Thymus (tissue), 11 donors: ENCODE data around the gene AUP1. TPM values are rescaled to one million over a fixed set of nuclear protein-coding genes. Genes with fewer than 3 reads are reported as not detected.

Source experiments
- DNase-seq, 9 donors: peaks; one replicate each; pipeline ENCODE4 v3.0.0-alpha.2; 2013; ENCODE audit warnings: low spot score in 9 of 9, low read depth in 6 of 9, missing footprints in 1 of 9
- H3K27ac ChIP-seq, 2 donors: one replicate each; pipeline ENCODE4 v1.5.1; 2013; ENCODE audit warnings: control low read depth in 1 of 2, low read depth in 1 of 2, low read length in 1 of 2, mild to moderate bottlenecking in 1 of 2, moderate library complexity in 1 of 2
- H3K27me3 ChIP-seq, 2 donors: one replicate each; pipeline ENCODE4 v1.5.1; 2013; ENCODE audit warnings: low read length in 1 of 2; ENCODE audit not compliant: control insufficient read depth in 2 of 2, insufficient read depth in 1 of 2
- H3K36me3 ChIP-seq, 2 donors: one replicate each; pipeline ENCODE4 v1.5.1; 2013; ENCODE audit warnings: low read length in 1 of 2, mild to moderate bottlenecking in 1 of 2, moderate library complexity in 1 of 2; ENCODE audit not compliant: control insufficient read depth in 2 of 2, insufficient read depth in 2 of 2
- H3K4me1 ChIP-seq, 2 donors: one replicate each; pipeline ENCODE4 v1.5.1; 2013; ENCODE audit warnings: low read length in 2 of 2; ENCODE audit not compliant: control insufficient read depth in 2 of 2, insufficient read depth in 2 of 2
- H3K4me3 ChIP-seq, 2 donors: one replicate each; pipeline ENCODE4 v1.5.1; 2013; ENCODE audit warnings: low read length in 2 of 2, control low read depth in 1 of 2, mild to moderate bottlenecking in 1 of 2
- H3K9me3 ChIP-seq, 2 donors: one replicate each; pipeline ENCODE4 v1.5.1; 2013; ENCODE audit warnings: low read length in 1 of 2, mild to moderate bottlenecking in 1 of 2; ENCODE audit not compliant: control insufficient read depth in 2 of 2, insufficient read depth in 1 of 2
- WGBS: extraction: QIAGEN DNeasy Blood & Tissue Kit; methylation state at CpG from one replicate; pipeline ENCODE4 v1.1.7; 2013; 5-methylcytosine and 5-hydroxymethylcytosine counted together
- polyA plus RNA-seq: library from polyadenylated mRNA; stranded (reverse); fragments of 200-250 nt; gene quantifications from one replicate; pipeline ENCODE4 v1.2.3, GENCODE V29; 2013
- total RNA-seq: library from RNA; stranded (reverse); fragments of 120-200 nt; gene quantifications from one replicate; pipeline ENCODE4 v1.2.4, GENCODE V29; 2013
- donor health status: healthy.

The AUP1 gene
- total and polyA plus RNA-seq, 2 donors: 59.5 to 208 TPM

GRCh38 chr2:74525717-74526648 is 3.5 kb downstream of the AUP1 start, which contains the start of gene DQX1:
Gene DQX1 (minus strand): TSS chr2:74526231. CDS start chr2:74525729, 502 bp downstream.
- H3K27me3 ChIP-seq: peaks cover 0 to 16% of the 10 kb centered on the region in 2 donors
- 91% methylated on average over 11 of the region's 11 CpGs for WGBS
- no peak within 1 kb of the TSS for H3K27ac ChIP-seq
- H3K9me3 ChIP-seq: peaks cover 3 to 7% of the 10 kb centered on the region in 2 donors
- peaks cover 16 to 24% of the 10 kb centered on the region in 2 donors for H3K4me1 ChIP-seq
- H3K36me3 ChIP-seq: peaks cover 22 to 28% of the 10 kb centered on the region in 2 donors
- DNase-seq: peak in 1 of 9 donors; percentile 56
- H3K4me3 ChIP-seq: no peak within 1 kb of the TSS

GRCh38 chr2:74524955-74525716 is 4.4 kb downstream of the AUP1 start:
- Histone ChIP-seq H3K4me1 (peaks cover 11 to 17% of the 10 kb centered on the region in 2 donors), H3K36me3 (peaks cover 20 to 28% of the 10 kb centered on the region in 2 donors), H3K27me3 (peaks cover 0 to 24% of the 10 kb centered on the region in 2 donors), H3K9me3 (peaks cover 3 to 7% of the 10 kb centered on the region in 2 donors), H3K27ac (no peak overlapping the region), H3K4me3 (no peak overlapping the region)
- DNase-seq: no peak
- WGBS: 98% methylated on average over 10 of the region's 10 CpGs

GRCh38 chr2:74524005-74524404 is 5.5 kb downstream of the AUP1 start:
- Histone ChIP-seq H3K27me3 (peaks cover 6 to 34% of the 10 kb centered on the region in 2 donors), H3K36me3 (peaks cover 20 to 28% of the 10 kb centered on the region in 2 donors), H3K4me3 (no peak overlapping the region), H3K27ac (no peak overlapping the region), H3K9me3 (peaks cover 3 to 7% of the 10 kb centered on the region in 2 donors), H3K4me1 (peaks cover 11 to 16% of the 10 kb centered on the region in 2 donors)
- 96% methylated on average over 9 of the region's 9 CpGs for WGBS
- DNase-seq: no peak

- DNase-seq: no peak
- H3K9me3 ChIP-seq: peaks cover 3 to 7% of the 10 kb centered on the region in 2 donors
- H3K27me3 ChIP-seq: peaks cover 11 to 48% of the 10 kb centered on the region in 2 donors
- no peak overlapping the region for H3K4me3 ChIP-seq
- no peak overlapping the region for H3K27ac ChIP-seq
- H3K36me3 ChIP-seq: peaks cover 13 to 19% of the 10 kb centered on the region in 2 donors
- H3K4me1 ChIP-seq: peaks cover 0 to 3% of the 10 kb centered on the region in 2 donors
- WGBS: 94% methylated on average over 3 of the region's 3 CpGs
Measured at GRCh38 chr2:74522516-74522915, 7.0 kb downstream of the AUP1 start.

DNA sequence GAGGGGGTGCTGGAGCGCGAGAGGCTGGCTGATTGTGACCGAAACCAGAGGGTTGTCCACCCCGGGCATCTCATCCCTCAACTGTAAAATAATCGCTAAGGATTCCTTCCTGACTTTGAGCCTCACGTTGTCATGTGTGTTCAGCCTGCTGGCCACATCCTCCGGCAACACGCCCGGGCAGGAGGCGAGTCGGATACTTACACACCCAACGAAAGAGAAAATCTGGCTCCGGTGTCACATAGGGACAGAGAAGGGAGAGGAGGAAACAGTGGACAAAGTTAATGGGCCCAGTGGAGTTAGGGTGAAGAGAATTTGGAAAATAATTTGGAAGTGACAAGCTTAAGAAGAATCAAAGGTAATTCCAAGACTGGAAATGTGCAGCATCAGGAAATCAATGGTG is 12.9 kb downstream of the AUP1 start:
- Histone ChIP-seq H3K27ac (no peak overlapping the region), H3K4me3 (peak overlapping the region in 1 of 2 donors; percentile 50), H3K9me3 (peaks cover 0 to 21% of the 10 kb centered on the region in 2 donors), H3K27me3 (peaks cover 60 to 96% of the 10 kb centered on the region in 2 donors), H3K36me3 (no peaks in the 10 kb centered on the region), H3K4me1 (peaks cover 13 to 32% of the 10 kb centered on the region in 2 donors)
- 75% methylated on average over 13 of the region's 13 CpGs for WGBS
- no peak for DNase-seq

DNA sequence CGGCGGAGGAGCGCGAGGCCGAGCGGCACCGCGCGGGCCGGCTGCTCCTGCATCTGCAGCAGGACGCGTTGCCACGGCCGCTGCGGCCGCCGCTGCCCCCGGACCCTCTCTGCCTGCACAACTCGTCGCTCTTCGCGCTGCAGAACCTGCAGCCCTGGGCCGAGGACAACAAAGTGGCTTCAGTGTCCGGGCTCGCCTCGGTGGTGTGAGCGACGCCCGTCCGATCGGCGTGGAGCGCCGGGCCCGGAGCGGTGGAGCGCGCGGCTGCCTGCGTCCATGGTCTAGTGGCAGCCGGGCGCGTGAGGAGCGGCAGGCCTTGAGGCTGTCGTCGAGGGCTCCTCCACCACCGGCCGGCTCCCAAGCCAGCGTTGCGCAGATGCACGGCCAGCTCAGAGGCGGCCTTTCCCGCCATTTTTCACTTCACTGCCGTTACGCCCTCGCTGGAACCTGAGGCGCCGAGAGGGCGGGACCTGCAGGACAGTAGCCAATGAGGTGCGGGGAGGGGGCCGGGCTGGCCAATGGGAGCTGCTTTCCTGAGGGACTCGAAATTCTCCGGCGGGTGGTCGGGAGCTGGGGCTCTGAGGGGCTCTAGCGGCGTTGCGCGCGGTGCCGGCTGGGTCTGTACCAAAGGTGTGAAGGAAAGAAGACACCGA is 13.4 kb downstream of the AUP1 start:
- Histone ChIP-seq H3K36me3 (no peaks in the 10 kb centered on the region), H3K4me1 (peaks cover 13 to 32% of the 10 kb centered on the region in 2 donors), H3K4me3 (peak overlapping the region; percentile 10 to 50), H3K27ac (no peak overlapping the region), H3K27me3 (peaks cover 65 to 96% of the 10 kb centered on the region in 2 donors), H3K9me3 (peaks cover 0 to 21% of the 10 kb centered on the region in 2 donors)
- WGBS: 4% methylated on average over 72 of the region's 72 CpGs
- DNase-seq: peak in 5 of 9 donors; percentile 44 to 78 (median 65)

DNA sequence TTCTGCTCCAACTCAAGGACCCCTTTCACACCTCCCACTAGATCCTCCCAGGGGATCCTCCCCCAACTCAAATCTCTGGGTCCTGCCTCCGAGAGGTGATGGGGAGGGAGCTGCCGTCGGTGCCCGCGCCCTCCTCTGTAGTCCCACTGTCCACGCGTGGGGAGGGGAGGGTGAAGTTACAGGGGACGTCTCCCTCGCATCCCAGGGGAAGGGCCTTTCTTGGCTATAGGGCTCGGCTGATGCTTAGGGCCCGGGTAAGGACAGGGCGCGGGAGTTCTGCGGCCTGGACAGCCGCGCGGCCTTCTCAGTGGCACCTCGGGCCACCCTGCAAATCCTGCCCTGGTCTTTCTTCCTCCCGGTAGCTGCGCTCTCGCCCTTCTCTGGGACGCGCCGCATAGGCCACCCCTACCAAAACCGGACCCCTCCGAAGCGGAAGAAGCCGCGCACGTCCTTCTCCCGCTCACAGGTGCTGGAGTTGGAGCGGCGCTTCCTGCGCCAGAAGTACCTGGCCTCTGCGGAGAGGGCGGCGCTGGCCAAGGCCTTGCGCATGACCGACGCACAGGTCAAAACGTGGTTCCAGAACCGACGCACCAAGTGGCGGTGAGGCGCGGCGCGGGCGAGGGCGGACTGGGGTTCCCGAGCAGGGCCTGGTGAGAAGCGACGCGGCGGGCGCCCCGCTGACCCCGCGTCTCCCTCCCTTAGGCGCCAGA is 14.1 kb downstream of the AUP1 start:
- Histone ChIP-seq H3K36me3 (no peaks in the 10 kb centered on the region), H3K4me3 (peak overlapping the region; percentile 13 to 50), H3K9me3 (peaks cover 0 to 21% of the 10 kb centered on the region in 2 donors), H3K27me3 (peaks cover 70 to 98% of the 10 kb centered on the region in 2 donors), H3K27ac (no peak overlapping the region), H3K4me1 (peaks cover 13 to 32% of the 10 kb centered on the region in 2 donors)
- DNase-seq: peak in 1 of 9 donors; percentile 33
- 5% methylated on average over 60 of the region's 60 CpGs for WGBS
